ENCODE data around the gene ATP8B1.
"Not testable (repeated sequence)": the region's sequence is repeated elsewhere in the genome, so short reads cannot be mapped to it uniquely, and the experiment has no call there.

The ATP8B1 gene
- long read RNA-seq, partial matches to known transcripts = 1 of 7 reads
- long read RNA-seq, other reads (novel, unspliced or antisense) = 6 of 7 reads

DNA sequence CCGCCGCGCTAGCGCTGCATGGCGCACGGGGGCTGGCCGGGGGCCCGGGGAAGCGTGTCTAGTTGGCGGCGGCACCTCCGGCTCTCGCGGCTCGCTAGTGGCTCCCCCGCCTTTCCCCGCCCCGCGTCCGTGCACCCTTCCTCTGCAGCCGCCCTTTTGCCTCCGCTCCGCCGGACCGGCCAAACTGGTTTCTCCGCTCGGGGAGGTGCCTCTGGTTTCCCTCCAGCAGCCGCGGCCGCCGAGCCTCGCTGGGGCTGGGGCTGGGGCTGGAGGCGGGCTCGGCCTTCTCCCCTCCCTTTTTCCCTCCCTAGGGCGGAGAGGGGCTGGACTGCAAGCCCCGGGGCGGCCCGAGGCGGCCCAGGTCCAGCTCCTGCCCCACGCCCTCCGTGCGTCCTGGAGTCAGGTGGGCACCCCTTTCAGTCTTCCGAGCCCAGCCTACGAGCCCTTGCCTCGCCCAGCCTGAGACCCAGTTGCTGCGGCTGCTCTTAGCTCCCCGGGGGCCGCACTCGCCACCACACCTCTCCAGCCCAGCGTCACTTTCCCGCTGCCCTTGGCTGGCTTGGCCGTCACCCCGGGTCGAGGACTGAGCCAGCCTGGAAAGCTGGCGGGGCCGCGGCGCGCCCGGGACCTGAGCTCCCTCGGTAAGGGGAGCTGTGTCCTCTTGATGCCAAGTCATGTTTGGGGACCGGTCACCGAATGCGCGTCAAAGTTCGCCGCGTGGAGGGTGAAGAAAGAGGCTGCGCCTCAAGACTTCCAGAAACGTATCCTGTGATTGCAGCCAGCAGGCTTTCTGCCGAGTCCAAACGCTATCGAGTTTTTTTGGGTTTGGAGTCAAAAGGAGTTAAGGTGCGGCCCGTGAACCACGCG is at the start of gene ATP8B1:
TSS of gene ATP8B1 (minus strand) at position 213 of the 867 bp plus-strand sequence. CDS start 71,508 bp downstream, outside the sequence.
- H3K4me3 ChIP-seq (replicated peaks; ENCODE audit: insufficient read depth, low read length) = peak within 1 kb of the TSS; percentile 27
- TF ChIP-seq GABPA (IDR thresholded peaks at IDR 0.05; ENCODE audit: low read depth) = no peak
- TF ChIP-seq POLR2AphosphoS5 (IDR thresholded peaks at IDR 0.05; ENCODE audit: low read depth) = no peak
- TF ChIP-seq, protein P1, sequence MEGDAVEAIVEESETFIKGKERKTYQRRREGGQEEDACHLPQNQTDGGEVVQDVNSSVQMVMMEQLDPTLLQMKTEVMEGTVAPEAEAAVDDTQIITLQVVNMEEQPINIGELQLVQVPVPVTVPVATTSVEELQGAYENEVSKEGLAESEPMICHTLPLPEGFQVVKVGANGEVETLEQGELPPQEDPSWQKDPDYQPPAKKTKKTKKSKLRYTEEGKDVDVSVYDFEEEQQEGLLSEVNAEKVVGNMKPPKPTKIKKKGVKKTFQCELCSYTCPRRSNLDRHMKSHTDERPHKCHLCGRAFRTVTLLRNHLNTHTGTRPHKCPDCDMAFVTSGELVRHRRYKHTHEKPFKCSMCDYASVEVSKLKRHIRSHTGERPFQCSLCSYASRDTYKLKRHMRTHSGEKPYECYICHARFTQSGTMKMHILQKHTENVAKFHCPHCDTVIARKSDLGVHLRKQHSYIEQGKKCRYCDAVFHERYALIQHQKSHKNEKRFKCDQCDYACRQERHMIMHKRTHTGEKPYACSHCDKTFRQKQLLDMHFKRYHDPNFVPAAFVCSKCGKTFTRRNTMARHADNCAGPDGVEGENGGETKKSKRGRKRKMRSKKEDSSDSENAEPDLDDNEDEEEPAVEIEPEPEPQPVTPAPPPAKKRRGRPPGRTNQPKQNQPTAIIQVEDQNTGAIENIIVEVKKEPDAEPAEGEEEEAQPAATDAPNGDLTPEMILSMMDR (IDR thresholded peaks at IDR 0.05; ENCODE audit: insufficient read depth, low read length) = no peak
- no peak for TF ChIP-seq SPI1 (IDR thresholded peaks at IDR 0.05; ENCODE audit: borderline replicate concordance, low read depth)
- TF ChIP-seq, protein P2, sequence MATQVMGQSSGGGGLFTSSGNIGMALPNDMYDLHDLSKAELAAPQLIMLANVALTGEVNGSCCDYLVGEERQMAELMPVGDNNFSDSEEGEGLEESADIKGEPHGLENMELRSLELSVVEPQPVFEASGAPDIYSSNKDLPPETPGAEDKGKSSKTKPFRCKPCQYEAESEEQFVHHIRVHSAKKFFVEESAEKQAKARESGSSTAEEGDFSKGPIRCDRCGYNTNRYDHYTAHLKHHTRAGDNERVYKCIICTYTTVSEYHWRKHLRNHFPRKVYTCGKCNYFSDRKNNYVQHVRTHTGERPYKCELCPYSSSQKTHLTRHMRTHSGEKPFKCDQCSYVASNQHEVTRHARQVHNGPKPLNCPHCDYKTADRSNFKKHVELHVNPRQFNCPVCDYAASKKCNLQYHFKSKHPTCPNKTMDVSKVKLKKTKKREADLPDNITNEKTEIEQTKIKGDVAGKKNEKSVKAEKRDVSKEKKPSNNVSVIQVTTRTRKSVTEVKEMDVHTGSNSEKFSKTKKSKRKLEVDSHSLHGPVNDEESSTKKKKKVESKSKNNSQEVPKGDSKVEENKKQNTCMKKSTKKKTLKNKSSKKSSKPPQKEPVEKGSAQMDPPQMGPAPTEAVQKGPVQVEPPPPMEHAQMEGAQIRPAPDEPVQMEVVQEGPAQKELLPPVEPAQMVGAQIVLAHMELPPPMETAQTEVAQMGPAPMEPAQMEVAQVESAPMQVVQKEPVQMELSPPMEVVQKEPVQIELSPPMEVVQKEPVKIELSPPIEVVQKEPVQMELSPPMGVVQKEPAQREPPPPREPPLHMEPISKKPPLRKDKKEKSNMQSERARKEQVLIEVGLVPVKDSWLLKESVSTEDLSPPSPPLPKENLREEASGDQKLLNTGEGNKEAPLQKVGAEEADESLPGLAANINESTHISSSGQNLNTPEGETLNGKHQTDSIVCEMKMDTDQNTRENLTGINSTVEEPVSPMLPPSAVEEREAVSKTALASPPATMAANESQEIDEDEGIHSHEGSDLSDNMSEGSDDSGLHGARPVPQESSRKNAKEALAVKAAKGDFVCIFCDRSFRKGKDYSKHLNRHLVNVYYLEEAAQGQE (IDR thresholded peaks at IDR 0.05; ENCODE audit: insufficient replicate concordance, low read depth) = no peak
- peak in 1 of 2 experiments; percentile 17 for DNase-seq (ENCODE audit: low read depth in 1 of 2, low spot score in 1 of 2)
- H3K27ac ChIP-seq (replicated peaks) = no peak within 1 kb of the TSS
- peaks cover 54% of the 10 kb centered on the region for H3K27me3 ChIP-seq (ENCODE audit: insufficient read depth, poor library complexity, severe bottlenecking)

DNA sequence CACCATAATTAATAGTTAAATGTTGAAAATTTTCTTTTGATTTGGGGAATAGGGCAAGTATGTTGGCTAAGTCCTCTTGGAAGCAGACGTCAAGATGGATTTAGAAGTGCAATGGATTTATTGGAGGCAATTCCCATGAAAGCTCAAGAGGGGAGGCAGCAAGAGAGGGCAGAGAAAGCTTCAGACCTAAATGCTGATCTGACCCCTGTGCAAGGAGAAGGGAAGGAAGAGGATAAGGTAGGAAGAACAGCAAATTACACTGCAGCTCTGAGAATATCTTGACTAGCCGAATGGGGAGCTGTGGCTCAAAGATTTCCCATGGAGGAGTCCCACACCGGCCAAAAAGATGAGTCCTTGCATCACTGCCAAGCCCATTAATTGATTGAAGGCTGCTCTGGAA is 46.9 kb upstream of the ATP8B1 start:
- H3K27ac ChIP-seq (replicated peaks) = no peak overlapping the region
- DNase-seq (ENCODE audit: low read depth in 1 of 2, low spot score in 1 of 2) = no peak
- TF ChIP-seq GABPA (IDR thresholded peaks at IDR 0.05; ENCODE audit: low read depth) = no peak
- TF ChIP-seq, protein P1 (IDR thresholded peaks at IDR 0.05; ENCODE audit: insufficient read depth, low read length) = no peak
- H3K27me3 ChIP-seq (ENCODE audit: insufficient read depth, poor library complexity, severe bottlenecking) = peaks cover 4% of the 10 kb centered on the region
- H3K4me3 ChIP-seq (replicated peaks; ENCODE audit: insufficient read depth, low read length) = no peak overlapping the region

DNA sequence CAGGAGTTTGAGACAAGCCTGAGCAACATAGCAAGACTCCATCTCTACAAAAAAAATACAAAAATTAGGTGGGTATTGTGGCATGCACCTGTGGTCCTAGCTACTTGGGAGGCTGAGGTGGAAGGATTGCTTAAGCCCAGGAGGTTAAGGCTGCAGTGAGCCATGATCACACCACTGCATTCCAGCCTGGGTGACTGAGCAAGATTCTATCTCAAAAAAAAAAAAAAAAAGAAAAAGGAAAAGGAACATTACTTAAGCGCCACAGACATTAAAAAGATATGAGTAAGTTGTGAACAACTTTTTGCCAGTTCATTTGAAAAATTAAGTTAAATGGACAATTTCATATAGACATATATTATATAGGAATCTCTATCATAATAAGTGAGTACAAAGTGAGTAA is 45.3 kb upstream of the ATP8B1 start:
- not testable (repeated sequence) for H3K4me3 ChIP-seq (replicated peaks; ENCODE audit: insufficient read depth, low read length); H3K27ac ChIP-seq (replicated peaks); DNase-seq (ENCODE audit: low read depth in 1 of 2, low spot score in 1 of 2); H3K27me3 ChIP-seq (ENCODE audit: insufficient read depth, poor library complexity, severe bottlenecking)

DNA sequence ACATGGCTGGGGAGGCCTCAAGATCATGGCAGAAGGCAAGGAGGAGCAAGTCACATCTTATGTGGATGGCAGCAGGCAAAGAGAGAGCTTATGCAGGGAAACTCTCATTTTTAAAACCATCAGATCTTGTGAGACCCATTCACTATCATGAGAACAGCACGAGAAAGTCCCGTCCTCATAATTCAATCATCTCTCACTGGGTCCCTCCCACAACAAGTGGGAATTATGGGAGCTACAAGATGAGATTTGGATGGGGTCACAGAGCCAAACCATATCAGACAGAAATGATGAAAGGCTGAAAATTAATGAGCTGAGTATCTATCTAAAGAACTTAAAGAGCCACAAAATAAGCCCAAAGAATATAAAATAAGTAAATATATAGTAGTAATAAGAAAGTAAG is 44.3 kb upstream of the ATP8B1 start:
- DNase-seq (ENCODE audit: low read depth in 1 of 2, low spot score in 1 of 2); H3K27ac ChIP-seq (replicated peaks); H3K4me3 ChIP-seq (replicated peaks; ENCODE audit: insufficient read depth, low read length); H3K27me3 ChIP-seq (ENCODE audit: insufficient read depth, poor library complexity, severe bottlenecking): not testable (repeated sequence)

DNA sequence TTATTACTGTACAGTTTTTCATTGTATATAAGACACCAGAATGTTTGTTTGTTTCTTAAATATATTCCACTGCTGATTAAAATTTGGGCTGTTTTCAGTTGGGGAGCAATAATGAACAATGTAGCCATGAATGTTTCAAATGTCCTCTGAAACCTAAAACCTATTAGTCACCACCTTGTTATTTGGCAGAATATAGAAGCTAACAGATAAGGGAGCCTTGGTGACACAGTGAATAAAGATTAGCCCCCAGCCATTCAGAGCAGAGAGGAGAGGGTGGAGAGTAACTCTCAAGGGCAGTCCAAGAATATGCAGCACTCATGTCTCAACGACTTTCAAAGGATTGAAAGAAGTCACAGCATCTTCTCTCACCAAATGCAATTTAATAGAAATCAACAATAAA is 43.1 kb upstream of the ATP8B1 start:
- TF ChIP-seq SPI1 (IDR thresholded peaks at IDR 0.05; ENCODE audit: borderline replicate concordance, low read depth) = no peak
- TF ChIP-seq GABPA (IDR thresholded peaks at IDR 0.05; ENCODE audit: low read depth) = no peak
- TF ChIP-seq POLR2AphosphoS5 (IDR thresholded peaks at IDR 0.05; ENCODE audit: low read depth) = no peak
- TF ChIP-seq, protein P1 (IDR thresholded peaks at IDR 0.05; ENCODE audit: insufficient read depth, low read length) = no peak
- TF ChIP-seq, protein P2 (IDR thresholded peaks at IDR 0.05; ENCODE audit: insufficient replicate concordance, low read depth) = no peak
- Histone ChIP-seq H3K4me3 (replicated peaks; ENCODE audit: insufficient read depth, low read length) (no peak overlapping the region), H3K27me3 (ENCODE audit: insufficient read depth, poor library complexity, severe bottlenecking) (peaks cover 4% of the 10 kb centered on the region), H3K27ac (replicated peaks) (no peak overlapping the region)
- no peak for DNase-seq (ENCODE audit: low read depth in 1 of 2, low spot score in 1 of 2)
